HFFc6 (cell line): ENCODE results near the gene RILPL2. TPM values are rescaled to one million over a fixed set of nuclear protein-coding genes. Genes with fewer than 3 reads are reported as not detected.
"Not testable (repeated sequence)": the region's sequence is repeated elsewhere in the genome, so short reads cannot be mapped to it uniquely, and the experiment has no call there.

ENCODE experiments used
- DNase-seq: peaks from one replicate; pipeline ENCODE4 v3.0.0-alpha.2; 2018
- H3K27ac Mint-ChIP-seq: 2 replicates; pipeline ENCODE4 v1.8.0; 2020; ENCODE audit warnings: mild to moderate bottlenecking, mixed read lengths
- H3K27me3 Mint-ChIP-seq: 2 replicates; pipeline ENCODE4 v1.8.0; 2021; ENCODE audit warnings: mild to moderate bottlenecking, moderate library complexity, mixed read lengths; ENCODE audit not compliant: insufficient read depth
- H3K36me3 Mint-ChIP-seq: 2 replicates; pipeline ENCODE4 v1.8.0; 2021; ENCODE audit warnings: low read depth, mixed read lengths
- H3K4me1 Mint-ChIP-seq: 2 replicates; pipeline ENCODE4 v1.8.0; 2020; ENCODE audit warnings: low read depth, mixed read lengths
- H3K4me3 Mint-ChIP-seq: 2 replicates; pipeline ENCODE4 v1.8.0; 2020; ENCODE audit warnings: mild to moderate bottlenecking, moderate library complexity, mixed read lengths
- H3K9me3 Mint-ChIP-seq: 2 replicates; pipeline ENCODE4 v1.8.0; 2020; ENCODE audit warnings: mild to moderate bottlenecking, mixed read lengths
- CTCF ChIP-seq: fragments of 200-600 bp; sonication (generic); IDR thresholded peaks from 2 replicates; pipeline ENCODE4 v1.5.0; 2021; ENCODE audit warnings: antibody characterized with exemption, mild to moderate bottlenecking
- total RNA-seq, 6 experiments: library from RNA; stranded (reverse); fragmentation: NEBNext Ultra II Directional; extraction: Animal tissue kit (Norgen Biotek cat#: 25700); gene quantifications; 2 replicates in 1 of 6; 3 replicates in 5 of 6; pipeline ENCODE4 v1.2.3, GENCODE V29; 2021

The RILPL2 gene
- total RNA-seq, 6 experiments from 2014 or later: 4.4 to 6.0 (median 5.5) TPM

- no peak for DNase-seq
- no peaks in the 10 kb centered on the region for H3K4me1 Mint-ChIP-seq
- H3K27me3 Mint-ChIP-seq: peaks cover 2% of the 10 kb centered on the region; the same call in 1 of the 2 replicates
- H3K27ac Mint-ChIP-seq: no peak overlapping the region
- no peak for TF ChIP-seq CTCF
- H3K36me3 Mint-ChIP-seq: peaks cover 30% of the 10 kb centered on the region
- H3K9me3 Mint-ChIP-seq: no peaks in the 10 kb centered on the region
- H3K4me3 Mint-ChIP-seq: no peak overlapping the region
These were observed 15.2 kb downstream of the RILPL2 start for GRCh38 chr12:123421314-123421713.

GRCh38 chr12:123410041-123410412 lies 26.5 kb downstream of the RILPL2 start:
- TF ChIP-seq CTCF: no peak
- Mint-ChIP-seq H3K27ac (no peak overlapping the region), H3K4me1 (no peaks in the 10 kb centered on the region), H3K4me3 (no peak overlapping the region), H3K27me3 (peaks cover 7% of the 10 kb centered on the region), H3K36me3 (peaks cover 15% of the 10 kb centered on the region), H3K9me3 (no peaks in the 10 kb centered on the region)
- no peak for DNase-seq

GRCh38 chr12:123409284-123410040 lies 27.0 kb downstream of the RILPL2 start:
- not testable (repeated sequence) for H3K4me3 Mint-ChIP-seq, DNase-seq, H3K27ac Mint-ChIP-seq, H3K4me1 Mint-ChIP-seq, H3K27me3 Mint-ChIP-seq, H3K9me3 Mint-ChIP-seq
- H3K36me3 Mint-ChIP-seq: peaks cover 11% of the 10 kb centered on the region

- not testable (repeated sequence) for H3K27me3 Mint-ChIP-seq, H3K36me3 Mint-ChIP-seq, H3K4me1 Mint-ChIP-seq, H3K4me3 Mint-ChIP-seq, DNase-seq, H3K9me3 Mint-ChIP-seq, H3K27ac Mint-ChIP-seq
These were observed 27.9 kb downstream of the RILPL2 start for GRCh38 chr12:123408619-123409018.

- H3K4me1 Mint-ChIP-seq, H3K4me3 Mint-ChIP-seq, DNase-seq, H3K27me3 Mint-ChIP-seq, H3K9me3 Mint-ChIP-seq, H3K27ac Mint-ChIP-seq: not testable (repeated sequence)
- peaks cover 11% of the 10 kb centered on the region for H3K36me3 Mint-ChIP-seq
These were observed 28.6 kb downstream of the RILPL2 start for GRCh38 chr12:123407934-123408333.

GRCh38 chr12:123407269-123407668 lies 29.2 kb downstream of the RILPL2 start:
- peaks cover 15% of the 10 kb centered on the region for H3K36me3 Mint-ChIP-seq
- not testable (repeated sequence) for H3K27ac Mint-ChIP-seq, DNase-seq, H3K27me3 Mint-ChIP-seq, H3K9me3 Mint-ChIP-seq, H3K4me1 Mint-ChIP-seq, H3K4me3 Mint-ChIP-seq

GRCh38 chr12:123404581-123404980 lies 31.9 kb downstream of the RILPL2 start:
- no peak overlapping the region for H3K27ac Mint-ChIP-seq
- no peaks in the 10 kb centered on the region for H3K9me3 Mint-ChIP-seq
- no peak overlapping the region for H3K4me3 Mint-ChIP-seq
- peaks cover 2% of the 10 kb centered on the region; the same call in 1 of the 2 replicates for H3K27me3 Mint-ChIP-seq
- H3K4me1 Mint-ChIP-seq: 0 out of 2 replicates have a peak, but pooled peaks cover under 1% of the 10 kb centered on the region
- DNase-seq: no peak
- no peak for TF ChIP-seq CTCF
- peaks cover 15% of the 10 kb centered on the region for H3K36me3 Mint-ChIP-seq
